Type B pancreatic cell (in vitro differentiated cells): ENCODE measurements around the gene EXOC4. TPM values are rescaled to one million over a fixed set of nuclear protein-coding genes. Genes with fewer than 3 reads are reported as not detected.

Experiments
- DNase-seq: peaks from one replicate; pipeline ENCODE4 v3.0.0; 2021; ENCODE audit warnings: mixed read lengths; ENCODE audit not compliant: unreplicated experiment; ENCODE audit errors: extremely low spot score
- H3K27ac Mint-ChIP-seq: 2 replicates; pipeline ENCODE4 v1.8.0; 2021; ENCODE audit warnings: mild to moderate bottlenecking, mixed read lengths
- H3K27me3 Mint-ChIP-seq: 2 replicates; pipeline ENCODE4 v1.8.0; 2021; ENCODE audit warnings: mixed read lengths
- H3K36me3 Mint-ChIP-seq: 2 replicates; pipeline ENCODE4 v1.8.0; 2021; ENCODE audit warnings: mixed read lengths
- H3K4me1 Mint-ChIP-seq: one replicate; pipeline ENCODE4 v1.8.0; 2021; ENCODE audit warnings: mixed read lengths; ENCODE audit not compliant: unreplicated experiment
- H3K4me3 Mint-ChIP-seq: 2 replicates; pipeline ENCODE4 v1.8.0; 2021; ENCODE audit warnings: mild to moderate bottlenecking, mixed read lengths
- H3K9me3 Mint-ChIP-seq: 2 replicates; pipeline ENCODE4 v1.8.0; 2021; ENCODE audit warnings: mixed read lengths
- total RNA-seq: library from RNA; stranded (reverse); gene quantifications from 2 replicates; pipeline ENCODE4 v1.2.1, GENCODE V29; 2021; ENCODE audit warnings: low replicate concordance
- TF ChIP-seq, protein P1 (sequence below): fragments of 200-600 bp; sonication (generic); conservative IDR thresholded peaks from 2 replicates; pipeline ENCODE4 v1.5.0; 2021; ENCODE audit warnings: antibody characterized with exemption, mild to moderate bottlenecking

EXOC4 gene
- total RNA-seq, 1 donor from 2014 or later: 95.5 TPM

DNA sequence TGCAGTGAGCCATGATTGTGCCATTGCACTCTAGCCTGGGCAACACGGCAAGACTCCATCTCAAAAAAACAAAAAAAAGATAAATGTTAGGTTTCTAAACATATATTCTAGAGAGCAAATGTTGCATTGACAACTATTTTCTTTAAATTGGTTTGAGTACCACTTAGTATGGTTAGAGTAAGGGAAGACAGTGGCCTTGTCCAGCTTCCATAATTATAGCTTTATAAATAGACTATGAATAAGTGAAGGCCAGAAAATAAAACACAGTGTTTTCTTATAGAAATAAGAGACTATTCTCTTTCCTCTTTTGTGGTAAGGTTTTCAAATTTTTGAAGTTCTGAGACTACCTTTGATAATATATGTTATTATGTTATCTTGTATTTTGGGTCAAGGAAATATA, 50.5 kb downstream of the EXOC4 start:
- peaks cover 31% of the 10 kb centered on the region for H3K36me3 Mint-ChIP-seq
- no peak overlapping the region for H3K4me3 Mint-ChIP-seq
- no peak for DNase-seq
- H3K9me3 Mint-ChIP-seq: no peaks in the 10 kb centered on the region
- TF ChIP-seq, protein P1, sequence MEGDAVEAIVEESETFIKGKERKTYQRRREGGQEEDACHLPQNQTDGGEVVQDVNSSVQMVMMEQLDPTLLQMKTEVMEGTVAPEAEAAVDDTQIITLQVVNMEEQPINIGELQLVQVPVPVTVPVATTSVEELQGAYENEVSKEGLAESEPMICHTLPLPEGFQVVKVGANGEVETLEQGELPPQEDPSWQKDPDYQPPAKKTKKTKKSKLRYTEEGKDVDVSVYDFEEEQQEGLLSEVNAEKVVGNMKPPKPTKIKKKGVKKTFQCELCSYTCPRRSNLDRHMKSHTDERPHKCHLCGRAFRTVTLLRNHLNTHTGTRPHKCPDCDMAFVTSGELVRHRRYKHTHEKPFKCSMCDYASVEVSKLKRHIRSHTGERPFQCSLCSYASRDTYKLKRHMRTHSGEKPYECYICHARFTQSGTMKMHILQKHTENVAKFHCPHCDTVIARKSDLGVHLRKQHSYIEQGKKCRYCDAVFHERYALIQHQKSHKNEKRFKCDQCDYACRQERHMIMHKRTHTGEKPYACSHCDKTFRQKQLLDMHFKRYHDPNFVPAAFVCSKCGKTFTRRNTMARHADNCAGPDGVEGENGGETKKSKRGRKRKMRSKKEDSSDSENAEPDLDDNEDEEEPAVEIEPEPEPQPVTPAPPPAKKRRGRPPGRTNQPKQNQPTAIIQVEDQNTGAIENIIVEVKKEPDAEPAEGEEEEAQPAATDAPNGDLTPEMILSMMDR: no peak
- peaks cover 14% of the 10 kb centered on the region for H3K4me1 Mint-ChIP-seq
- no peak overlapping the region for H3K27ac Mint-ChIP-seq
- no peaks in the 10 kb centered on the region for H3K27me3 Mint-ChIP-seq

DNA sequence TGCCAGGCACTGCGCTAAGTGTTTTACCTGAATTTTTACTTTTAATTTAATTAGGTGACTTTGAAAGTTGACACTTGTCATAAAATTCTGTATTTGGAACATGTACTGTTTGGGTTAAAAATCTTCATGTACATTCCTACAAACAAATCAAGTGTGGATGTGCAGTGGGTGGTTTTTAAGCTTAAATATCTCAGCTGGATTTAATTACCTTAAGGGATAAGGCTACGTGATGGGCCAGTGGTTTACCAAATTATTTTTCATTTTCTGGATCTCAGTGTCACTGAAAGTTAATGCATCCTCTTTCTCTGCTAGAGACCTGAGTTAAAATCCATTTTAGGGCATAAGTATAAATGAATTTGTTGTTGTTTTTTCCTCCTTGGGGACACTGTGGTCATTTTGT, 51.1 kb downstream of the EXOC4 start:
- TF ChIP-seq, protein P1: no peak
- Mint-ChIP-seq H3K27me3 (no peaks in the 10 kb centered on the region), H3K4me1 (peaks cover 14% of the 10 kb centered on the region), H3K27ac (no peak overlapping the region), H3K9me3 (no peaks in the 10 kb centered on the region), H3K4me3 (no peak overlapping the region), H3K36me3 (peaks cover 31% of the 10 kb centered on the region)
- no peak for DNase-seq

DNA sequence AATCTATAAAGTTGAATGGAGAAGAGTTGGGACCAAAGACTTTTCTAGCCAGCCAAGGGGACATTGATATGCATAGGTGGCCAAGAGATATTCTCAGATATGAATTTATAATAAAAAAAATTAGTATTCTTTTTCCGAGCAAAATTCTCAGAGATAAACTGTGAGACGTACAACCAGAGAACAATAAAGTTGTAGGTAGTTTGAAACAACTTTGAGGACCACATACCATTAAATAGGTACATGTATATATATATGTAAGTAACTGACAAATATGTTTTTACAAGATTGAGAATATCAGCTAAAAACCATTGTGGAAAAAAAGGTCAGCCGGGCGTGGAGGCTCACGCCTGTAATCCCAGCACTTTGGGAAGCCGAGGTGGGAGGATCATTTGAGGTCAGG, 56.5 kb downstream of the EXOC4 start:
- Mint-ChIP-seq H3K27me3 (no peaks in the 10 kb centered on the region), H3K9me3 (no peaks in the 10 kb centered on the region), H3K36me3 (peaks cover 36% of the 10 kb centered on the region), H3K27ac (no peak overlapping the region), H3K4me3 (no peak overlapping the region), H3K4me1 (peaks cover 1% of the 10 kb centered on the region)
- TF ChIP-seq, protein P1: no peak
- DNase-seq: no peak

DNA sequence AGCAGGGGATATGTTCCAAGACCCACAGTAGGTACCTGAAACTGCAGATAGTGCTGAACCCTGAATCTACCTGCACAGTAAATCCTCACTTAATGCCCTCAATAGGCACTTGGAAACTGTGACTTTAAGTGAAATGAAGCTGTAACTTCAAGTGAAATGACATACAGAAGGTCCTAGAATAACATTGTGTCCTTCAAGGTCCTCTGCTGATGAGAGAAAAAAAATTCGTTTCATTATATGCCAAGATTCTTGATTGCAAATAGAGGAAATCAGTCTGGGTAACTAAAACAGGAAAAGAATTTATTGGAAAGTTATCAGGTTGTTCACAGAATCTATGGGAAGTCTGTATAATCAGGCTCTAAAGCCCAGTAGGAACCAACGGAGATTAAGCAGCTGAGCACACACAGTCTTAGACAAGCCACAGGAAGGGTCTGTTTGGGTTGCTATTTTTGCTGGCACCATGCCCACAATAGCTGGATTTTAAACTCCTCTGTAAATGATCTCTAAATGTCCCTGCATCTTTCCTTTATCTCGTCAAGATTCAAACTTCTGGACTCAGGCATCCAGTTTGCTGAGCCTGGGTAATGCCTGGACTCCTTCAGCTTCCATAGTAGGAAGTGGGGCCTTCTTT, 57.5 kb downstream of the EXOC4 start:
- TF ChIP-seq, protein P1: no peak
- no peaks in the 10 kb centered on the region for H3K27me3 Mint-ChIP-seq
- H3K27ac Mint-ChIP-seq: no peak overlapping the region
- H3K4me1 Mint-ChIP-seq: no peaks in the 10 kb centered on the region
- H3K9me3 Mint-ChIP-seq: no peaks in the 10 kb centered on the region
- no peak overlapping the region for H3K4me3 Mint-ChIP-seq
- no peak for DNase-seq
- peaks cover 35% of the 10 kb centered on the region for H3K36me3 Mint-ChIP-seq

DNA sequence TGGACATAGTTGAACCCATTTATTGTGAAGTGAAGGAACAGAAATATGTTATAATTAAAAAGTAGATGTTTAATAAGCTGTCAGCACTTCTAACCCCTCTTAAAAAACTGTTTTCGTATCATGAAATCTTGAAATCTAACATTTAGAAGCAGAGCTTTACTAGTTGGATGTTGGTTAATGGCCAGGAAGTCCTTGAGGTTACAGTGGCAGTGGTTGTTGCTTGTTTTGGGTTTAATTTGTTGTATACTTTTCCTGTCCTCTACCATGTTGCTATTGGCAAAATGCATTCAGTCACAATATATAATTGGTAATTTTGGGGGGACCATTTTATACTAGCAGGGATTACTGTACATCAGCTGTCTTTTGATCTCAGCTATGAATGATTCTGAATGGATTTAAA, 60.7 kb downstream of the EXOC4 start:
- Mint-ChIP-seq H3K36me3 (peaks cover 13% of the 10 kb centered on the region), H3K27ac (no peak overlapping the region), H3K4me1 (no peaks in the 10 kb centered on the region), H3K4me3 (no peak overlapping the region), H3K27me3 (no peaks in the 10 kb centered on the region), H3K9me3 (no peaks in the 10 kb centered on the region)
- DNase-seq: no peak
- TF ChIP-seq, protein P1: no peak

DNA sequence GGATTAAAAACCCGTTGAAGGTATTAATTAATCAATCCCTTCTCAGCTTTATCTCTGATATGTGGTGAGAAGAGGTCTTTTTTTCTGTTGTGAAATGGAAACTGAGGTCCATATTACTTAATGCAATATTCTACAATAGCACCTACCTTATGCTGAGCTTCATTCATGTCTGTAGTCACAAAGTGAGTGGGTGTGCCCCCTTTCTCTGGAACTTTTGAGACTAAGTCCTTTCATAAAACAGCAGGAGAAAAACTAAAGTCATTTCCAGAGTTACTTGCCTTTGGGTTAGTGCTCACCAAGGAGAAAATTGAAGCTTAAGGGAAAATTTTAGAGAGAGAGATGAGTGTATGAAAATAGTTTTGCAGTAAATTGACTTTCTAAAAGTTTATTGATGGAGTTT, 61.2 kb downstream of the EXOC4 start:
- Mint-ChIP-seq H3K36me3 (peaks cover 13% of the 10 kb centered on the region), H3K9me3 (no peaks in the 10 kb centered on the region), H3K4me3 (no peak overlapping the region), H3K4me1 (no peaks in the 10 kb centered on the region), H3K27me3 (no peaks in the 10 kb centered on the region), H3K27ac (no peak overlapping the region)
- TF ChIP-seq, protein P1: no peak
- DNase-seq: no peak
